Kidney (tissue), 14 donors: ENCODE measurements around the gene POMGNT2. TPM values are rescaled to one million over a fixed set of nuclear protein-coding genes. Genes with fewer than 3 reads are reported as not detected.

Source experiments
- DNase-seq, 5 donors: peaks; one replicate each; pipeline ENCODE4 v3.0.0-alpha.2; 2013 to 2020
- FAIRE-seq: peaks from 2 replicates; lab custom pipeline; 2012; peaks lifted over from hg19 to GRCh38; lab: Jason Lieb, UNC
- H3K27ac ChIP-seq, 2 donors: one replicate each; pipeline ENCODE4 v1.7.0; 2013; ENCODE audit warnings: low read depth in 2 of 2, low read length in 2 of 2, inconsistent platforms in 1 of 2
- H3K27me3 ChIP-seq: one replicate; pipeline ENCODE4 v1.7.1; 2013; ENCODE audit warnings: low read length, inconsistent platforms; ENCODE audit not compliant: control insufficient read depth, insufficient read depth
- H3K36me3 ChIP-seq, 3 donors: one replicate each; pipeline versions ENCODE4 v1.7.0 to v1.7.1; 2013; ENCODE audit warnings: low read length in 3 of 3, control low read depth in 1 of 3, inconsistent platforms in 1 of 3; ENCODE audit not compliant: insufficient read depth in 3 of 3, control insufficient read depth in 2 of 3
- H3K4me1 ChIP-seq, 3 donors: one replicate each; pipeline versions ENCODE4 v1.7.0 to v1.7.1; 2013; ENCODE audit warnings: low read length in 3 of 3, inconsistent platforms in 1 of 3, low read depth in 1 of 3; ENCODE audit not compliant: control insufficient read depth in 2 of 3, insufficient read depth in 2 of 3
- H3K4me3 ChIP-seq, 3 donors: one replicate each; pipeline versions ENCODE4 v1.7.0 to v1.8.1; 2013; ENCODE audit warnings: low read length in 3 of 3, control low read depth in 1 of 3, inconsistent platforms in 1 of 3
- H3K9ac ChIP-seq, 3 donors: one replicate each; pipeline versions ENCODE4 v1.7.0 to v1.7.1; 2013; ENCODE audit warnings: low read length in 3 of 3, control low read depth in 1 of 3, inconsistent platforms in 1 of 3
- H3K9me3 ChIP-seq, 3 donors: one replicate each; pipeline versions ENCODE4 v1.7.0 to v1.7.1; 2013; ENCODE audit warnings: low read length in 3 of 3, control low read depth in 1 of 3, inconsistent platforms in 1 of 3; ENCODE audit not compliant: control insufficient read depth in 2 of 3, insufficient read depth in 1 of 3
- CTCF ChIP-seq: IDR thresholded peaks from 3 replicates; pipeline ENCODE4 v1.5.1; 2012; ENCODE audit warnings: mild to moderate bottlenecking, moderate library complexity, borderline replicate concordance; ENCODE audit not compliant: insufficient read depth; ENCODE audit errors: extremely low read depth
- intact Hi-C: fragments of 100-400 bp; cut with DNase I; formaldehyde crosslinking; loops from one replicate; pipeline ENCODE4 v1.11.1; 2022
- polyA plus RNA-seq: library from polyadenylated mRNA; stranded (reverse); fragments of 350-450 nt; fragmentation: Illumina TruSeq; extraction: RNeasy Lipid Tissue Mini Kit (QIAGEN cat#74804); gene quantifications from one replicate; pipeline ENCODE4 v1.2.3, GENCODE V29; 2014; ENCODE audit warnings: low read depth, low replicate concordance; ENCODE audit not compliant: insufficient read depth
- total RNA-seq: library from RNA; stranded (reverse); fragmentation: NEBNext Ultra II Directional; extraction: Animal tissue kit (Norgen Biotek cat#: 25700); gene quantifications from one replicate; pipeline ENCODE4 v1.2.1, GENCODE V29; 2021
- donor health status: control.
- donor health status: control.
- donor health status: control.
- donor health status: control.
- donor health status: control.
- donor health status: DM: yes; HTN: yes; CAD: no.
- donor health status: Normal renal cell carcinoma (clear cell type).

Gene POMGNT2
- total and polyA plus RNA-seq, 2 donors from 2014 or later: 15.4 to 16.0 TPM

DNA sequence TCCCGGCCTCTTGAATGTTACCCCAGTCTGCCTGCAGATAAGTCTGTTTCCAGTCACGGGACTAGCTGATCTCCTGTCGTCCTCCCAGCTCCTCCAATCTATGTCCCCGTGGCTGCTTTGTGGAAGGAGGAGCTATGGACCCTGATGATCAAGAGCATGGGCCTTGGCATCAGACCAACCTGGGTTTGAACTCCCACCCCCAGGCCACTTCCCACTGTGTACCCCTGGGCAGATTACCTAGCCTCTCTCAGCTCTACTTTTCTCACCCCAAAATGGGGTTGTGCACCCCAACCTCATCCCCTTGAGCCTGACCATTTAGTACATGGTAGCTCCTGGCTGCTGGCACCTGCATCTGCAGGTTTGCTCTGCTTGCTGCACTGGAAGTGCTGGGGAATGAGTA lies 71.0 kb downstream of the POMGNT2 start:
- Histone ChIP-seq H3K9ac (no peak overlapping the region), H3K36me3 (no peaks in the 10 kb centered on the region), H3K27me3 (no peaks in the 10 kb centered on the region), H3K9me3 (no peaks in the 10 kb centered on the region), H3K27ac (no peak overlapping the region), H3K4me3 (no peak overlapping the region), H3K4me1 (no peaks in the 10 kb centered on the region)
- FAIRE-seq: no peak
- intact Hi-C loops: no loop called here
- DNase-seq: no peak
- TF ChIP-seq CTCF: no peak

DNA sequence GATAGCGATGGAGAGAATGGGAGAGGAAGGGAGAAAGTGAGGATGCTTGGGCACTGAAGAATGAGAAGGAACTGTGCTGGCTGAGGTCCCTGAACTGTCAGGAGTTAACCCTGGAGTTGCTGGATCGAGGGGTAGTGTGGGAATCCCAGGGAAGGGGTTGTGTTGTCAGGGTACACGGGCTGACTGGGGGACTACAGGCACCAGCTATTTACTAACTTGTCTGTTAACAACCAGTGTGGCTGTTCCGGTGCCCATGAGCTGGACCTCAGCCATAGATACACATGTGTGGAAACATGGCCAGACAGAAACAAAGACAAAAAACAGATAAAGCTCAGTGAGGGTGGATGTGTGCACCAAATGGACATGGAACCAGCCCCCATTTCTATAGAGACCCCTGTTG lies 71.7 kb downstream of the POMGNT2 start:
- intact Hi-C loops: no loop called here
- DNase-seq: no peak
- H3K27ac ChIP-seq: no peak overlapping the region
- H3K4me3 ChIP-seq: no peak overlapping the region
- H3K9ac ChIP-seq: no peak overlapping the region
- FAIRE-seq: no peak
- TF ChIP-seq CTCF: no peak
- no peaks in the 10 kb centered on the region for H3K36me3 ChIP-seq
- no peaks in the 10 kb centered on the region for H3K27me3 ChIP-seq
- H3K4me1 ChIP-seq: no peaks in the 10 kb centered on the region
- H3K9me3 ChIP-seq: no peaks in the 10 kb centered on the region

DNA sequence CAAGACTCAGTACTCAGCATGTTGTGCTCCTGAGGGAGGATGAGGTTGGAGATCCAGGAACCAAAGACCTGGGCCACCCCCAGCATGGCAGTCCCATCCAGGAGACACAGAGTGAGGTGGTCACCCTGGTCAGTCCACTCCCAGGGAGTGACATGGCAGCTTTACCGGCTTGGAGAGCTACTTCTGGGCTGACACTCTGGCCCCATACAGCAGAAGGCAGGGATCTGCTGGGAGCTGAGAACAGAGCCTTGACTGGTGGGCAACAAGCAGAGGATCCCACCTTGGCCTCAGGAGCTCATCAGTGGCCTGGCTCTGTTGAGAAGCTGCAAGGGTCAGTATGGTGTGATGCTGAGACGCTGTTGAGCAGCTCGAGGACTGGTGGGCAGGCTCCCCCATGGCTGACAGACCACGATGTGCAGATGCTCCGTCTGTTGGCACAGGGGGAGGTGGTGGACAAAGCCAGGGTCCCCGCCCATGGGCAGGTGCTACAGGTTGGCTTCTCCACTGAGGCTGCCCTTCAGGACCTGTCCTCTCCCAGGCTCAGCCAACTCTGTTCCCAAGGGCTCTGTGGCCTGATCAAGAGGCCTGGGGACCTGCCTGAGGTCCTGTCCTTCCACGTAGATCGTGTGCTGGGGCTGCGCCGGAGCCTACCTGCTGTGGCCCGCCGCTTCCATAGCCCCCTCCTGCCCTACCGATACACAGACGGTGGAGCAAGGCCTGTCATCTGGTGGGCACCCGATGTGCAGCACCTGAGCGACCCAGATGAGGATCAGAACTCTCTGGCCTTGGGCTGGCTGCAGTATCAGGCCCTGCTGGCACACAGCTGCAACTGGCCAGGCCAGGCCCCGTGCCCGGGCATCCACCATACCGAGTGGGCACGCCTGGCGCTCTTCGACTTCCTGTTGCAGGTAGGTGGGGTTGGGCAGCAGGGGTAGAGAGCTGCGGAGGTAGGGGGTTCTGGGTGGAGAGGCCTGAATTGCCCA lies 72.9 kb downstream of the POMGNT2 start:
- TF ChIP-seq CTCF: no peak
- intact Hi-C loops: no loop called here
- no peak for FAIRE-seq
- no peak for DNase-seq
- no peaks in the 10 kb centered on the region for H3K36me3 ChIP-seq
- no peaks in the 10 kb centered on the region for H3K27me3 ChIP-seq
- H3K9ac ChIP-seq: no peak overlapping the region
- H3K27ac ChIP-seq: no peak overlapping the region
- H3K9me3 ChIP-seq: no peaks in the 10 kb centered on the region
- no peak overlapping the region for H3K4me3 ChIP-seq
- H3K4me1 ChIP-seq: no peaks in the 10 kb centered on the region
